ENCODE results near the gene ATP2A1. TPM values are rescaled to one million over a fixed set of nuclear protein-coding genes. Genes with fewer than 3 reads are reported as not detected.

Gene ATP2A1
- total and polyA plus RNA-seq, 2 of the 4 experiments (the other 2 are of a cell fraction) = under 0.01 to 0.63 TPM

- intact Hi-C loops (cut with micrococcal nuclease) (no loop called here), in situ Hi-C loops (cut with MboI; ENCODE audit: low sequenced_read_pairs) (loop anchor here (5.0 kb wide), 1 partner anchor 45 kb away; no protein-coding TSS in a partner anchor), dilution Hi-C loops (cut with HindIII; ENCODE audit: low sequenced_read_pairs, unreplicated experiment) (no loop called here)
- Histone ChIP-seq H2BK120ac (ENCODE audit: low read depth, low read length) (no peak overlapping the region), H3K36me3 (ENCODE audit: control insufficient read depth, insufficient read depth, low read length) (peaks cover 15% of the 10 kb centered on the region), H3K9me1 (ENCODE audit: insufficient read depth, low read length) (peaks cover 7% of the 10 kb centered on the region; the same call in 1 of the 2 replicates), H2BK15ac (ENCODE audit: low read depth, low read length) (no peak overlapping the region), H3K9me3 (ENCODE audit: control insufficient read depth, insufficient read depth, low read length) (no peaks in the 10 kb centered on the region), H3K79me1 (ENCODE audit: low read depth in 1 of 2, low read length in 2 of 2) (peaks cover 4 to 20% of the 10 kb centered on the region in 2 experiments; a peak in 2 of 4 replicates), H3K4ac (ENCODE audit: low read depth, low read length) (no peak overlapping the region), H3K4me2 (ENCODE audit: low read depth, low read length) (no peak overlapping the region), H2BK5ac (ENCODE audit: low read depth, low read length, poor library complexity, severe bottlenecking) (no peak overlapping the region), H3K9ac (ENCODE audit: low read depth, low read length) (no peak overlapping the region), H2AFZ (replicated peaks; ENCODE audit: low read length, poor library complexity) (no peak overlapping the region), H2AK5ac (ENCODE audit: low read depth, low read length) (no peak overlapping the region), H3K56ac (ENCODE audit: extremely low read depth, insufficient read depth, low read length) (no peak overlapping the region), H2AK9ac (replicated peaks; ENCODE audit: low read depth, low read length, poor library complexity) (no peak overlapping the region), H4K91ac (ENCODE audit: insufficient read depth, low read depth, low read length) (no peak overlapping the region), H3K23ac (ENCODE audit: low read depth, low read length) (no peak overlapping the region), H3K18ac (ENCODE audit: low read depth, low read length) (no peak overlapping the region), H3K27ac (ENCODE audit: insufficient read depth, low read length) (no peak overlapping the region), H4K8ac (ENCODE audit: low read depth in 2 of 2, low read length in 2 of 2) (no peak overlapping the region), H3K27me3 (ENCODE audit: control insufficient read depth, insufficient read depth, low read length) (no peaks in the 10 kb centered on the region), H3K4me1 (ENCODE audit: control insufficient read depth, insufficient read depth, low read length) (peaks cover 7% of the 10 kb centered on the region; the same call in 1 of the 2 replicates), H3K4me3 (ENCODE audit: insufficient read depth, low read depth, low read length) (no peak overlapping the region), H2BK20ac (ENCODE audit: low read depth, low read length) (no peak overlapping the region), H4K5ac (ENCODE audit: low read depth, low read length) (no peak overlapping the region), H4K20me1 (ENCODE audit: insufficient read depth, low read length) (no peaks in the 10 kb centered on the region), H3K14ac (replicated peaks; ENCODE audit: low read depth, low read length) (no peak overlapping the region)
- ChIA-PET POLR2A (ENCODE audit: unreplicated experiment) (no interaction called here), CTCF (no interaction called here)
- ATAC-seq (ENCODE audit: low read depth) (no peak), DNase-seq (no peak)
- no TSS peak for BruUV-seq (replicated peaks)
- WGBS, 2 experiments (ENCODE audit: extremely low coverage in 2 of 2, insufficient read length in 1 of 2) = no CpG with 5 or more reads among the region's 2 CpGs
- TF ChIP-seq BHLHE40 (IDR thresholded peaks at IDR 0.05; ENCODE audit: low read depth, low read length) (no peak), RFX5 (IDR thresholded peaks at IDR 0.05; ENCODE audit: low read depth, low read length) (no peak), MAFK (IDR thresholded peaks at IDR 0.05; ENCODE audit: low read depth, low read length) (no peak), CEBPB (IDR thresholded peaks at IDR 0.05; ENCODE audit: low read depth, low read length) (no peak), MAZ (IDR thresholded peaks at IDR 0.05; ENCODE audit: borderline replicate concordance, low read depth, low read length) (no peak), POLR2A (IDR thresholded peaks at IDR 0.05; ENCODE audit: low read depth, low read length) (no peak), CHD1 (IDR thresholded peaks at IDR 0.05; ENCODE audit: low read depth, low read length) (no peak)
- TF ChIP-seq, protein P1, sequence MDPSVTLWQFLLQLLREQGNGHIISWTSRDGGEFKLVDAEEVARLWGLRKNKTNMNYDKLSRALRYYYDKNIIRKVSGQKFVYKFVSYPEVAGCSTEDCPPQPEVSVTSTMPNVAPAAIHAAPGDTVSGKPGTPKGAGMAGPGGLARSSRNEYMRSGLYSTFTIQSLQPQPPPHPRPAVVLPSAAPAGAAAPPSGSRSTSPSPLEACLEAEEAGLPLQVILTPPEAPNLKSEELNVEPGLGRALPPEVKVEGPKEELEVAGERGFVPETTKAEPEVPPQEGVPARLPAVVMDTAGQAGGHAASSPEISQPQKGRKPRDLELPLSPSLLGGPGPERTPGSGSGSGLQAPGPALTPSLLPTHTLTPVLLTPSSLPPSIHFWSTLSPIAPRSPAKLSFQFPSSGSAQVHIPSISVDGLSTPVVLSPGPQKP (IDR thresholded peaks at IDR 0.05; ENCODE audit: borderline replicate concordance, low read depth, low read length) = no peak
Observed at GRCh38 chr16:28877655-28878000, 660 bp upstream of the ATP2A1 start.
